ENCODE data around the gene PAFAH1B1.
"Not testable (repeated sequence)": the region's sequence is repeated elsewhere in the genome, so short reads cannot be mapped to it uniquely, and the experiment has no call there.

Gene PAFAH1B1
- long read RNA-seq, full-length matches to known transcripts = 75 of 96 reads
- long read RNA-seq, partial matches to known transcripts = 6 of 96 reads
- long read RNA-seq, other reads (novel, unspliced or antisense) = 15 of 96 reads

DNA sequence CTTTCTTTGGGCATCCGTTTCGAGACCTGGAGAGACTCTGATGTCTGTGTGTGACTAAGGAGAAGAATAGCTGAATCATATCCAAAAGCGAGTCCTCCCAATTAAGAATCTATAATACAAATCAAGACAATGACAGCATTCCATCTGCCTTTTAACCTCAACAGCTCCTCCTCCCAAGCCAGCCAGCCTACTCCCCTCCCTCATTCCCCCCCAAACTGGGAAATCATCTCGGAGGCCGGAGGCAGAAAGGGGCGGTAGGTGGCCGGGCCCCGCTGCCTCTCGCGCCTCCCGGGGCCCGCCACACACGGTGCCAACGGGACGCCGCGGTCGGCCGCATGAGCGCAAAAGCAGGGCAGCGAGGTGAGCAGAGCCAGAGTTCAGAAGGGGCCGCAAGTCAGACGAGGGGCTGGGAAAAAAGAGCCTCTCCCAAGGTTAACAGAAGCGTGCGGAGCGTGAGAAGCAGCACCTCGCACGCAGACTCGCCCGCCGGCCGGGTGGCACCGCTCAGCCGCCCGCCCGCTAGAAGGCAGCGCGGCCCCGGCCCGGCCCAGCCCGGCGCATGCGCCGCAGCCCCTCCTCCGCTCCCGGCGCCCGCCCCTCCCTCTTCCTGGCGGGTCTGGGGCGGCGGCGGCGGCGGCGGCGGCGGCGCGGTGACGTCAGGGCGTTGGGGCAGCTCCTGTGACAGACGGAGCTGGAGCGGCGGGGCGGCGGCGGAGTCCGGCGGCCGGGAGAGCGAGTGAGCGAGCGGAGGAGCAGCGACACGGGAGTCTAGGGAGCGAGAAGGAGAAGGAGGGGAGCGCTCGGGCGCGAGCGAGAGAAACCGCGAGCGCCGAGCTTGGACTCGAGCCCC, at the start of gene PAFAH1B1:
PAFAH1B1 (plus strand) TSS at position 684 of the 850 bp plus-strand sequence. CDS start 44,635 bp downstream, outside the sequence.
- TF ChIP-seq POLR2AphosphoS5 (IDR thresholded peaks at IDR 0.05; ENCODE audit: low read depth) (peak; percentile 52; the same call in 1 of the 2 replicates), GABPA (IDR thresholded peaks at IDR 0.05; ENCODE audit: low read depth) (no peak), CTCF (IDR thresholded peaks at IDR 0.05; ENCODE audit: insufficient read depth, low read length) (no peak), SPI1 (IDR thresholded peaks at IDR 0.05; ENCODE audit: borderline replicate concordance, low read depth) (no peak)
- peak within 1 kb of the TSS; percentile 69 for H3K4me3 ChIP-seq (replicated peaks; ENCODE audit: insufficient read depth, low read length)
- DNase-seq (ENCODE audit: low read depth in 1 of 2, low spot score in 1 of 2) = peak; percentile 43 to 78
- no peaks in the 10 kb centered on the region for H3K27me3 ChIP-seq (ENCODE audit: insufficient read depth, poor library complexity, severe bottlenecking)
- H3K27ac ChIP-seq (replicated peaks) = peak within 1 kb of the TSS; percentile 89

GRCh38 chr17:2545393-2545792, 48.1 kb upstream of the PAFAH1B1 start:
- TF ChIP-seq SPI1 (IDR thresholded peaks at IDR 0.05; ENCODE audit: borderline replicate concordance, low read depth) (no peak), POLR2AphosphoS5 (IDR thresholded peaks at IDR 0.05; ENCODE audit: low read depth) (no peak), CTCF (IDR thresholded peaks at IDR 0.05; ENCODE audit: insufficient read depth, low read length) (no peak), GABPA (IDR thresholded peaks at IDR 0.05; ENCODE audit: low read depth) (no peak)
- TF ChIP-seq, protein P1, sequence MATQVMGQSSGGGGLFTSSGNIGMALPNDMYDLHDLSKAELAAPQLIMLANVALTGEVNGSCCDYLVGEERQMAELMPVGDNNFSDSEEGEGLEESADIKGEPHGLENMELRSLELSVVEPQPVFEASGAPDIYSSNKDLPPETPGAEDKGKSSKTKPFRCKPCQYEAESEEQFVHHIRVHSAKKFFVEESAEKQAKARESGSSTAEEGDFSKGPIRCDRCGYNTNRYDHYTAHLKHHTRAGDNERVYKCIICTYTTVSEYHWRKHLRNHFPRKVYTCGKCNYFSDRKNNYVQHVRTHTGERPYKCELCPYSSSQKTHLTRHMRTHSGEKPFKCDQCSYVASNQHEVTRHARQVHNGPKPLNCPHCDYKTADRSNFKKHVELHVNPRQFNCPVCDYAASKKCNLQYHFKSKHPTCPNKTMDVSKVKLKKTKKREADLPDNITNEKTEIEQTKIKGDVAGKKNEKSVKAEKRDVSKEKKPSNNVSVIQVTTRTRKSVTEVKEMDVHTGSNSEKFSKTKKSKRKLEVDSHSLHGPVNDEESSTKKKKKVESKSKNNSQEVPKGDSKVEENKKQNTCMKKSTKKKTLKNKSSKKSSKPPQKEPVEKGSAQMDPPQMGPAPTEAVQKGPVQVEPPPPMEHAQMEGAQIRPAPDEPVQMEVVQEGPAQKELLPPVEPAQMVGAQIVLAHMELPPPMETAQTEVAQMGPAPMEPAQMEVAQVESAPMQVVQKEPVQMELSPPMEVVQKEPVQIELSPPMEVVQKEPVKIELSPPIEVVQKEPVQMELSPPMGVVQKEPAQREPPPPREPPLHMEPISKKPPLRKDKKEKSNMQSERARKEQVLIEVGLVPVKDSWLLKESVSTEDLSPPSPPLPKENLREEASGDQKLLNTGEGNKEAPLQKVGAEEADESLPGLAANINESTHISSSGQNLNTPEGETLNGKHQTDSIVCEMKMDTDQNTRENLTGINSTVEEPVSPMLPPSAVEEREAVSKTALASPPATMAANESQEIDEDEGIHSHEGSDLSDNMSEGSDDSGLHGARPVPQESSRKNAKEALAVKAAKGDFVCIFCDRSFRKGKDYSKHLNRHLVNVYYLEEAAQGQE (IDR thresholded peaks at IDR 0.05; ENCODE audit: insufficient replicate concordance, low read depth) = no peak
- no peak overlapping the region for H3K4me3 ChIP-seq (replicated peaks; ENCODE audit: insufficient read depth, low read length)
- DNase-seq (ENCODE audit: low read depth in 1 of 2, low spot score in 1 of 2) = no peak

GRCh38 chr17:2547176-2547575, 46.3 kb upstream of the PAFAH1B1 start:
- no peak for DNase-seq (ENCODE audit: low read depth in 1 of 2, low spot score in 1 of 2)
- H3K4me3 ChIP-seq (replicated peaks; ENCODE audit: insufficient read depth, low read length) = no peak overlapping the region

More at GRCh38 chr17:2545393-2545792, 48.1 kb upstream of the PAFAH1B1 start:
- Histone ChIP-seq H3K27me3 (ENCODE audit: insufficient read depth, poor library complexity, severe bottlenecking) (no peaks in the 10 kb centered on the region), H3K27ac (replicated peaks) (no peak overlapping the region)

GRCh38 chr17:2548026-2548425, 45.4 kb upstream of the PAFAH1B1 start:
- H3K4me3 ChIP-seq (replicated peaks; ENCODE audit: insufficient read depth, low read length); DNase-seq (ENCODE audit: low read depth in 1 of 2, low spot score in 1 of 2); H3K27me3 ChIP-seq (ENCODE audit: insufficient read depth, poor library complexity, severe bottlenecking); H3K27ac ChIP-seq (replicated peaks): not testable (repeated sequence)

More at GRCh38 chr17:2547176-2547575, 46.3 kb upstream of the PAFAH1B1 start:
- no peak overlapping the region for H3K27ac ChIP-seq (replicated peaks)
- TF ChIP-seq GABPA (IDR thresholded peaks at IDR 0.05; ENCODE audit: low read depth) (no peak), POLR2AphosphoS5 (IDR thresholded peaks at IDR 0.05; ENCODE audit: low read depth) (no peak), CTCF (IDR thresholded peaks at IDR 0.05; ENCODE audit: insufficient read depth, low read length) (no peak), SPI1 (IDR thresholded peaks at IDR 0.05; ENCODE audit: borderline replicate concordance, low read depth) (no peak)
- TF ChIP-seq, protein P1 (IDR thresholded peaks at IDR 0.05; ENCODE audit: insufficient replicate concordance, low read depth) = no peak
- H3K27me3 ChIP-seq (ENCODE audit: insufficient read depth, poor library complexity, severe bottlenecking) = no peaks in the 10 kb centered on the region
